ENCODE measurements around the gene MAP3K13. TPM values are rescaled to one million over a fixed set of nuclear protein-coding genes. Genes with fewer than 3 reads are reported as not detected.
"Not testable (repeated sequence)": the region's sequence is repeated elsewhere in the genome, so short reads cannot be mapped to it uniquely, and the experiment has no call there.

The MAP3K13 gene
- total RNA-seq, 1 experiment from 2014 or later, result 10.6 TPM

DNA sequence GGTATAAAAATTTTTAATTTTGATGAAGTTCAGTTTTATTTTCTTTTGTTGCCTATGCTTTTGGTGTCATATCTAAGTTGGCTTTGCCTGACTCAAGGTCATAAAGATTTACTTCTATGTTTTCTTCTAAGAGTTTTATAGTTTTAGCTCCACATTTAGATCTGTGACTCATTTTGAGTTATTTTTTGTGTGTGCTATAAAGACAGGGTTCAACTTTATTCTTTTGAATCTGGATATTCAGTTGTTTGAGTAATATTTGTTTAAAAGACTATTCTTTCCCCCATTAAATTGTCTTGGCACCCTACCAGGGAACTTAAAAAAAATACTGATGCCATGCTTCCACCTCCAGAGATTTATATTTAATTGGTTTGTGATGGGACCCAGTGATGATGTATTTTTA is 4.0 kb downstream of the MAP3K13 start:
- no peak for DNase-seq
- H3K27ac ChIP-seq (ENCODE audit: insufficient read length, low read depth, low read length), result no peak overlapping the region
- no peak overlapping the region for H4K5ac ChIP-seq (ENCODE audit: insufficient read length, low read depth, low read length)
- no peak overlapping the region for H3K56ac ChIP-seq (ENCODE audit: insufficient read length, low read depth, low read length)
- H2AK5ac ChIP-seq (ENCODE audit: insufficient read length, low read length), result no peak overlapping the region
- no peaks in the 10 kb centered on the region; the same call in 1 of the 2 replicates for H3K27me3 ChIP-seq (ENCODE audit: insufficient read depth, low read length)
- H3K36me3 Mint-ChIP-seq (ENCODE audit: insufficient read depth in 1 of 3, low read depth in 3 of 3), result no peaks in the 10 kb centered on the region
- no peak overlapping the region for H3T11ph ChIP-seq (ENCODE audit: low read length)
- peaks cover 13 to 16% of the 10 kb centered on the region in 2 experiments for H3K4me1 Mint-ChIP-seq
- H3K9me3 Mint-ChIP-seq, result no peaks in the 10 kb centered on the region
- no peak overlapping the region for H2BK5ac ChIP-seq (ENCODE audit: insufficient read length, low read length)
- no peak overlapping the region for H4K8ac ChIP-seq (replicated peaks; ENCODE audit: insufficient read length, low read depth, low read length)
- no peak overlapping the region for H2BK15ac ChIP-seq (ENCODE audit: low read depth, low read length)
- no peak overlapping the region for H2BK120ac ChIP-seq (ENCODE audit: low read depth, low read length, poor library complexity, severe bottlenecking)
- H3K4me1 ChIP-seq (ENCODE audit: insufficient read depth, low read length), result no peaks in the 10 kb centered on the region
- peaks cover 54% of the 10 kb centered on the region for H3K27me3 Mint-ChIP-seq (ENCODE audit: low read depth)
- no peak overlapping the region for H2AFZ ChIP-seq (ENCODE audit: low read length)
- no peak overlapping the region for H3K4me2 ChIP-seq (ENCODE audit: insufficient read depth, insufficient read length, low read length)
- no peak overlapping the region for H4K91ac ChIP-seq (ENCODE audit: insufficient read length, low read depth, low read length)
- TF ChIP-seq, protein P1, sequence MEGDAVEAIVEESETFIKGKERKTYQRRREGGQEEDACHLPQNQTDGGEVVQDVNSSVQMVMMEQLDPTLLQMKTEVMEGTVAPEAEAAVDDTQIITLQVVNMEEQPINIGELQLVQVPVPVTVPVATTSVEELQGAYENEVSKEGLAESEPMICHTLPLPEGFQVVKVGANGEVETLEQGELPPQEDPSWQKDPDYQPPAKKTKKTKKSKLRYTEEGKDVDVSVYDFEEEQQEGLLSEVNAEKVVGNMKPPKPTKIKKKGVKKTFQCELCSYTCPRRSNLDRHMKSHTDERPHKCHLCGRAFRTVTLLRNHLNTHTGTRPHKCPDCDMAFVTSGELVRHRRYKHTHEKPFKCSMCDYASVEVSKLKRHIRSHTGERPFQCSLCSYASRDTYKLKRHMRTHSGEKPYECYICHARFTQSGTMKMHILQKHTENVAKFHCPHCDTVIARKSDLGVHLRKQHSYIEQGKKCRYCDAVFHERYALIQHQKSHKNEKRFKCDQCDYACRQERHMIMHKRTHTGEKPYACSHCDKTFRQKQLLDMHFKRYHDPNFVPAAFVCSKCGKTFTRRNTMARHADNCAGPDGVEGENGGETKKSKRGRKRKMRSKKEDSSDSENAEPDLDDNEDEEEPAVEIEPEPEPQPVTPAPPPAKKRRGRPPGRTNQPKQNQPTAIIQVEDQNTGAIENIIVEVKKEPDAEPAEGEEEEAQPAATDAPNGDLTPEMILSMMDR (conservative IDR thresholded peaks at IDR 0.05), result no peak
- no peaks in the 10 kb centered on the region for H4K20me1 ChIP-seq (ENCODE audit: control insufficient read depth, insufficient read depth, insufficient read length)
- H3K9ac ChIP-seq (ENCODE audit: extremely low read depth, insufficient read length, low read length), result no peak overlapping the region
- H2BK20ac ChIP-seq (ENCODE audit: low read depth, low read length, poor library complexity, severe bottlenecking), result no peak overlapping the region
- peaks cover 7% of the 10 kb centered on the region for H3K23me2 ChIP-seq (ENCODE audit: insufficient read length, low read depth, low read length, poor library complexity, severe bottlenecking)
- H3K79me1 ChIP-seq (ENCODE audit: insufficient read depth, low read depth, low read length, poor library complexity, severe bottlenecking), result no peaks in the 10 kb centered on the region
- H3K4ac ChIP-seq (ENCODE audit: low read depth, low read length), result no peak overlapping the region
- H3K9me3 ChIP-seq (ENCODE audit: control insufficient read depth, low read depth, low read length), result no peaks in the 10 kb centered on the region
- H3K23ac ChIP-seq (ENCODE audit: insufficient read length, low read depth, low read length), result no peak overlapping the region
- no peak overlapping the region for H3K14ac ChIP-seq (ENCODE audit: insufficient read depth, low read length)
- H3K4me3 Mint-ChIP-seq, result no peak overlapping the region
- no peaks in the 10 kb centered on the region for H3K79me2 ChIP-seq (ENCODE audit: insufficient read depth, low read length)
- H3K18ac ChIP-seq (ENCODE audit: insufficient read length, low read depth, low read length), result no peak overlapping the region
- H3K27ac Mint-ChIP-seq, result no peak overlapping the region
- H2BK12ac ChIP-seq (ENCODE audit: insufficient read length, low read depth, low read length), result no peak overlapping the region

- not testable (repeated sequence) for H3K4ac ChIP-seq (ENCODE audit: low read depth, low read length); H3K27ac Mint-ChIP-seq; H2AFZ ChIP-seq (ENCODE audit: low read length); H2BK15ac ChIP-seq (ENCODE audit: low read depth, low read length); H3K36me3 Mint-ChIP-seq (ENCODE audit: insufficient read depth in 1 of 3, low read depth in 3 of 3); H4K5ac ChIP-seq (ENCODE audit: insufficient read length, low read depth, low read length); H3K4me3 Mint-ChIP-seq; DNase-seq; H3K14ac ChIP-seq (ENCODE audit: insufficient read depth, low read length); H3K9me3 ChIP-seq (ENCODE audit: control insufficient read depth, low read depth, low read length); H3K27me3 ChIP-seq (ENCODE audit: insufficient read depth, low read length); H4K91ac ChIP-seq (ENCODE audit: insufficient read length, low read depth, low read length); H3T11ph ChIP-seq (ENCODE audit: low read length); H3K4me1 Mint-ChIP-seq; H2BK120ac ChIP-seq (ENCODE audit: low read depth, low read length, poor library complexity, severe bottlenecking); H4K8ac ChIP-seq (replicated peaks; ENCODE audit: insufficient read length, low read depth, low read length); H3K4me2 ChIP-seq (ENCODE audit: insufficient read depth, insufficient read length, low read length); H3K9ac ChIP-seq (ENCODE audit: extremely low read depth, insufficient read length, low read length); H3K23ac ChIP-seq (ENCODE audit: insufficient read length, low read depth, low read length); H2BK5ac ChIP-seq (ENCODE audit: insufficient read length, low read length); H4K20me1 ChIP-seq (ENCODE audit: control insufficient read depth, insufficient read depth, insufficient read length); H3K79me1 ChIP-seq (ENCODE audit: insufficient read depth, low read depth, low read length, poor library complexity, severe bottlenecking); H3K18ac ChIP-seq (ENCODE audit: insufficient read length, low read depth, low read length); H3K27ac ChIP-seq (ENCODE audit: insufficient read length, low read depth, low read length); H3K56ac ChIP-seq (ENCODE audit: insufficient read length, low read depth, low read length); H3K79me2 ChIP-seq (ENCODE audit: insufficient read depth, low read length); H3K9me3 Mint-ChIP-seq; H2AK5ac ChIP-seq (ENCODE audit: insufficient read length, low read length); H3K4me1 ChIP-seq (ENCODE audit: insufficient read depth, low read length); H2BK20ac ChIP-seq (ENCODE audit: low read depth, low read length, poor library complexity, severe bottlenecking); H3K23me2 ChIP-seq (ENCODE audit: insufficient read length, low read depth, low read length, poor library complexity, severe bottlenecking); H2BK12ac ChIP-seq (ENCODE audit: insufficient read length, low read depth, low read length)
- H3K27me3 Mint-ChIP-seq (ENCODE audit: low read depth), result peaks cover 30% of the 10 kb centered on the region
- WGBS (ENCODE audit: extremely low coverage, insufficient read length, low lambda C conversion rate), result no CpG with 5 or more reads among the region's 6 CpGs
These were observed 7.4 kb downstream of the MAP3K13 start for GRCh38 chr3:185370349-185370748.

All from H9 (cell line).